Ovary (tissue), 9 donors: ENCODE results near the gene GLI3. TPM values are rescaled to one million over a fixed set of nuclear protein-coding genes. Genes with fewer than 3 reads are reported as not detected.

Experiments used
- DNase-seq, 5 donors: peaks; one replicate each; pipeline ENCODE4 v3.0.0-alpha.2; 2019 to 2020
- H3K27ac ChIP-seq, 2 donors: fragments of 200-600 bp; one replicate each; pipeline versions ENCODE4 v1.5.1 to v1.8.0; 2019 to 2022
- H3K27me3 ChIP-seq: fragments of 200-600 bp; one replicate; pipeline ENCODE4 v1.8.0; 2022
- H3K36me3 ChIP-seq: fragments of 200-600 bp; sonication (generic); one replicate; pipeline ENCODE4 v1.5.1; 2019
- H3K4me1 ChIP-seq: one replicate; pipeline ENCODE4 v1.8.1; 2013; ENCODE audit warnings: mild to moderate bottlenecking, moderate library complexity; ENCODE audit not compliant: insufficient read depth
- H3K4me3 ChIP-seq: fragments of 200-600 bp; sonication (generic); one replicate; pipeline ENCODE4 v1.5.1; 2017
- H3K9me3 ChIP-seq, 2 donors: fragments of 200-600 bp in 1 of 2; sonication (generic) in 1 of 2; one replicate each; pipeline versions ENCODE4 v1.5.1 to v1.8.1; 2013 to 2019; ENCODE audit warnings: mild to moderate bottlenecking in 1 of 2, moderate library complexity in 1 of 2
- CTCF ChIP-seq, 3 donors: fragments of 450-650 bp in 2 of 3; fragments of 200-600 bp in 1 of 3; IDR thresholded peaks; one replicate each; pipeline versions ENCODE4 v1.5.1 to v1.8.0; 2016 to 2022; ENCODE audit warnings: antibody characterized with exemption in 3 of 3, mild to moderate bottlenecking in 1 of 3
- EP300 ChIP-seq: sonication (generic); formaldehyde crosslinking; IDR thresholded peaks from one replicate; pipeline ENCODE4 v1.6.1; 2017; ENCODE audit warnings: antibody characterized with exemption
- POLR2A ChIP-seq: fragments of 450-650 bp; IDR thresholded peaks from one replicate; pipeline ENCODE4 v1.6.1; 2017; ENCODE audit warnings: antibody characterized with exemption, mild to moderate bottlenecking, moderate library complexity
- WGBS, 3 donors: extraction: QIAGEN DNeasy Blood & Tissue Kit in 1 of 3; methylation state at CpG; one replicate each; pipeline versions ENCODE4 v1.1.5 to v1.1.7; 2013 to 2017; 5-methylcytosine and 5-hydroxymethylcytosine counted together
- intact Hi-C, 4 donors: fragments of 100-400 bp; cut with DNase I; formaldehyde crosslinking; loops; one replicate each; pipeline versions ENCODE4 v1.11.0 to v1.15.1; 2022 to 2023
- polyA plus RNA-seq, 2 donors: library from polyadenylated mRNA; stranded (reverse); fragments of 200-250 nt in 1 of 2; fragments of 350-450 nt in 1 of 2; fragmentation: Illumina TruSeq in 1 of 2; extraction: RNeasy Lipid Tissue Mini Kit (QIAGEN cat#74804) in 1 of 2; gene quantifications; one replicate each; pipeline ENCODE4 v1.2.3, GENCODE V29; 2013 to 2014
- total RNA-seq, 7 donors: library from RNA; depleted of rRNA in 2 of 7; stranded (reverse); fragments of >200 nt in 2 of 7; fragmentation: NEBNext Ultra II Directional in 3 of 7; extraction: Animal tissue kit (Norgen Biotek cat#: 25700) in 3 of 7; gene quantifications; one replicate each; pipeline versions ENCODE4 v1.1.0 to v1.2.4, GENCODE V29; 2016 to 2023
- donor health status: DM: no; HTN: no; CAD: no; lungs with moderate emphysema.
- donor health status: DM: no; HTN: no; CAD: no.
- donor health status: Bipolar disorder and iron deficiency.
- donor health status: DM: yes; HTN: yes; CAD: no.
- donor health status: DM: no; HTN: no; CAD: no.
- donor health status: DM: yes; HTN: yes; CAD: no.

The GLI3 gene
- total and polyA plus RNA-seq, 9 donors: 9.5 to 67.1 (median 50.5) TPM

DNA sequence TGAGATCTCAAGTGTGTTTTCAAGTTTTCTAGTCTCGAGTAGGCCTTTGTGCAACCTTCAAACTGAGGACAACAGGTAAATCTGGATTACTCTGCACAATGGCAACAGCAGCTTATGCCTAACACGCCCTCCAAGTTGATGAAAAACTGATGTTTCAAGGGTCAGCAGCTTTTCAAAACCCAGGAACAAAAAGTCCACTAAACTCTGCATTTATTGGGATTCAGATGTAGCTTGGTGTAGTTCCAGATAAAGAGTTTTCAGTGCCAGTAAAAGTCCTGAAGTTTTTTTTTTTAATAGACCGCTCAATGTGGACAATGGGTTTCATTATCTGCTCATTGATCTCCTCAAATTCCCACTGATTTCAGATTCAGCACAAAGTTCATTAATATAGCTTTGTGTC is 259.3 kb downstream of the GLI3 start:
- H3K27me3 ChIP-seq: no peaks in the 10 kb centered on the region
- intact Hi-C loops: loop anchor here in 2 of 4 donors (5.0 to 10.0 kb wide), 3 partner anchors 270 to 857 kb away; no protein-coding TSS in a partner anchor
- DNase-seq: no peak
- TF ChIP-seq CTCF (IDR thresholded peaks at IDR 0.05) (no peak), EP300 (no peak), POLR2A (no peak)
- no peak overlapping the region for H3K27ac ChIP-seq
- no peak overlapping the region for H3K4me3 ChIP-seq
- H3K36me3 ChIP-seq: no peaks in the 10 kb centered on the region
- H3K9me3 ChIP-seq: no peaks in the 10 kb centered on the region
- H3K4me1 ChIP-seq: peaks cover 6% of the 10 kb centered on the region
- 74 to 91% (median 81%) methylated on average over 3 of the region's 3 CpGs for WGBS, 3 donors

- H3K4me3 ChIP-seq: no peak overlapping the region
- intact Hi-C loops: loop anchor here in 2 of 4 donors (5.0 to 10.0 kb wide), 3 partner anchors 270 to 858 kb away; no protein-coding TSS in a partner anchor
- DNase-seq: no peak
- H3K36me3 ChIP-seq: no peaks in the 10 kb centered on the region
- H3K9me3 ChIP-seq: no peaks in the 10 kb centered on the region
- TF ChIP-seq POLR2A (no peak), EP300 (no peak), CTCF (IDR thresholded peaks at IDR 0.05) (peak; percentile 43 to 56 (median 51))
- peaks cover 6% of the 10 kb centered on the region for H3K4me1 ChIP-seq
- H3K27me3 ChIP-seq: no peaks in the 10 kb centered on the region
- no peak overlapping the region for H3K27ac ChIP-seq
- WGBS, 3 donors: 40 to 43% (median 41%) methylated on average over 9 of the region's 9 CpGs
Observed at GRCh38 chr7:41977151-41977651, 259.8 kb downstream of the GLI3 start.

GRCh38 chr7:41976411-41976810 is 260.6 kb downstream of the GLI3 start:
- no peak overlapping the region for H3K27ac ChIP-seq
- intact Hi-C loops: loop anchor here in 2 of 4 donors (5.0 to 10.0 kb wide), 3 partner anchors 271 to 858 kb away; no protein-coding TSS in a partner anchor
- 82 to 90% (median 88%) methylated on average over 2 of the region's 2 CpGs for WGBS, 3 donors

GRCh38 chr7:41975849-41976248 is 261.2 kb downstream of the GLI3 start:
- no peaks in the 10 kb centered on the region for H3K27me3 ChIP-seq
- intact Hi-C loops: loop anchor here in 2 of 4 donors (5.0 to 10.0 kb wide), 3 partner anchors 271 to 859 kb away; no protein-coding TSS in a partner anchor
- H3K4me3 ChIP-seq: no peak overlapping the region
- peaks cover 6% of the 10 kb centered on the region for H3K4me1 ChIP-seq
- no peak for DNase-seq
- TF ChIP-seq CTCF (IDR thresholded peaks at IDR 0.05) (no peak), EP300 (no peak), POLR2A (no peak)
- H3K36me3 ChIP-seq: no peaks in the 10 kb centered on the region
- no peak overlapping the region for H3K27ac ChIP-seq
- no peaks in the 10 kb centered on the region for H3K9me3 ChIP-seq

More at GRCh38 chr7:41976411-41976810, 260.6 kb downstream of the GLI3 start:
- DNase-seq: no peak
- H3K4me1 ChIP-seq: peaks cover 6% of the 10 kb centered on the region
- no peak for TF ChIP-seq EP300
- no peak for TF ChIP-seq CTCF (IDR thresholded peaks at IDR 0.05)
- no peak for TF ChIP-seq POLR2A
- H3K36me3 ChIP-seq: no peaks in the 10 kb centered on the region
- H3K4me3 ChIP-seq: no peak overlapping the region
- no peaks in the 10 kb centered on the region for H3K27me3 ChIP-seq
- no peaks in the 10 kb centered on the region for H3K9me3 ChIP-seq
